K562 (cell line): Measurements from ENCODE around the gene BMP2K. TPM values are rescaled to one million over a fixed set of nuclear protein-coding genes. Genes with fewer than 3 reads are reported as not detected.

Experiments used
- AFF1 ChIP-seq, 2 experiments: fragments of 450-650 bp; IDR thresholded peaks; 2 replicates each; pipeline ENCODE4 v1.6.1; 2018; ENCODE audit warnings: mild to moderate bottlenecking in 2 of 2, low read depth in 1 of 2; ENCODE audit not compliant: partially characterized antibody in 2 of 2
- E2F4 ChIP-seq: sonication (generic); formaldehyde crosslinking; IDR thresholded peaks from 2 replicates; pipeline ENCODE4 v1.8.0; 2022; ENCODE audit warnings: mild to moderate bottlenecking, low read depth, missing genetic modification reagents
- ETS1 ChIP-seq: conservative IDR thresholded peaks from 2 replicates; pipeline ENCODE4 v1.6.1; 2011; ENCODE audit warnings: low read depth, mild to moderate bottlenecking, low read length; ENCODE audit not compliant: control insufficient read depth
- HEY1 ChIP-seq: fragments of 250-450 bp; sonication (Bioruptor Pico); IDR thresholded peaks from 2 replicates; pipeline ENCODE4 v1.5.0; 2020; ENCODE audit warnings: mild to moderate bottlenecking, moderate library complexity, borderline replicate concordance
- NFRKB ChIP-seq: fragments of 450-650 bp; IDR thresholded peaks from 2 replicates; pipeline ENCODE4 v1.6.1; 2016; ENCODE audit warnings: low read depth
- NR2C1 ChIP-seq, 2 experiments: fragments of 450-650 bp; IDR thresholded peaks; 2 replicates each; pipeline ENCODE4 v1.6.1; 2017; ENCODE audit warnings: mild to moderate bottlenecking in 2 of 2, antibody characterized with exemption in 1 of 2, inconsistent platforms in 1 of 2, missing compliant biosample characterization in 1 of 2, missing genetic modification characterization in 1 of 2
- NR4A1 ChIP-seq, 2 experiments: fragments of 250-450 bp in 1 of 2; fragments of 450-650 bp in 1 of 2; sonication (Bioruptor Pico) in 1 of 2; IDR thresholded peaks; 2 replicates each; pipeline versions ENCODE4 v1.4.0 to v1.6.1; 2016 to 2020; ENCODE audit warnings: mild to moderate bottlenecking in 2 of 2, missing compliant biosample characterization in 1 of 2, missing genetic modification characterization in 1 of 2, moderate library complexity in 1 of 2
- ZC3H4 ChIP-seq: sonication (generic); formaldehyde crosslinking; IDR thresholded peaks from 2 replicates; pipeline ENCODE4 v1.9.0; 2021; ENCODE audit warnings: missing genetic modification reagents, borderline replicate concordance
- polyA plus RNA-seq, 8 experiments: library from polyadenylated mRNA; depleted of rRNA in 4 of 8; stranded (reverse) in 5 of 8; unstranded in 3 of 8; fragments of >200 nt; fragmentation: Nextera tagmentation in 2 of 8; fragmentation: Illumina TruSeq in 1 of 8; extraction: Ambion mirVana in 2 of 8; extraction: Trizol in 1 of 8; gene quantifications; 2 replicates each; pipeline versions ENCODE4 v1.2.1 to v1.2.3, GENCODE V29; 2011 to 2014; ENCODE audit warnings: inconsistent platforms in 1 of 8, missing spikeins in 1 of 8
- total RNA-seq, 7 experiments: library from RNA; depleted of rRNA in 6 of 7; stranded (reverse); fragments of >200 nt in 6 of 7; fragmentation: Illumina TruSeq in 2 of 7; extraction: Trizol in 2 of 7; gene quantifications; 2 replicates each; pipeline versions ENCODE4 v1.2.1 to v1.2.3, GENCODE V29; 2011 to 2021; ENCODE audit warnings: low replicate concordance in 1 of 7

The BMP2K gene
- total and polyA plus RNA-seq, 9 of the 15 experiments (the other 6 are each of a cell fraction or from before 2014, with no cell fraction given): 17.0 to 217 (median 104) TPM

- peak; percentile 26 to 57 for TF ChIP-seq AFF1 (IDR thresholded peaks at IDR 0.05; ENCODE audit: low read depth in 1 of 2, partially characterized antibody in 2 of 2)
- no peak for TF ChIP-seq NR4A1 (CRISPR knock-in tag; IDR thresholded peaks at IDR 0.05)
- TF ChIP-seq NR4A1 (tag; IDR thresholded peaks at IDR 0.05): no peak
- no peak for TF ChIP-seq E2F4 (CRISPR knock-in tag)
- TF ChIP-seq NR2C1 (IDR thresholded peaks at IDR 0.05): 0 out of 2 replicates have a peak, but pooled peaks have one; percentile 14
- no peak for TF ChIP-seq NR2C1 (tag; IDR thresholded peaks at IDR 0.05)
- TF ChIP-seq ETS1: no peak
- TF ChIP-seq HEY1: no peak
- peak; percentile 63; the same call in 1 of the 2 replicates for TF ChIP-seq NFRKB
- TF ChIP-seq ZC3H4: no peak
- TF ChIP-seq, all 486 proteins: peak for 5
These were observed 10.6 kb upstream of the BMP2K start (continued) for GRCh38 chr4:78765432-78766006.
